ENCODE results near the gene ERC1.
"Not testable (repeated sequence)": the region's sequence is repeated elsewhere in the genome, so short reads cannot be mapped to it uniquely, and the experiment has no call there.

The ERC1 gene

GRCh38 chr12:1080520-1081223 lies 89.6 kb downstream of the ERC1 start:
- DNase-seq = no peak

- DNase-seq = no peak
Observed at GRCh38 chr12:1083151-1083888, 92.3 kb downstream of the ERC1 start.

GRCh38 chr12:1083889-1084262 lies 92.9 kb downstream of the ERC1 start:
- peak; percentile 78 for DNase-seq

GRCh38 chr12:1091350-1091749 lies 100.3 kb downstream of the ERC1 start:
- DNase-seq = no peak

GRCh38 chr12:1093166-1093751 lies 102.2 kb downstream of the ERC1 start:
- peak; percentile 53 for DNase-seq

- DNase-seq = no peak
Observed at GRCh38 chr12:1094714-1095113, 103.7 kb downstream of the ERC1 start.

- DNase-seq = no peak
Observed at GRCh38 chr12:1099158-1099557, 108.1 kb downstream of the ERC1 start.

GRCh38 chr12:1099618-1100017 lies 108.6 kb downstream of the ERC1 start:
- DNase-seq = not testable (repeated sequence)

- DNase-seq = no peak
Observed at GRCh38 chr12:1102115-1102514, 111.1 kb downstream of the ERC1 start.

GRCh38 chr12:1102791-1103450 lies 111.9 kb downstream of the ERC1 start:
- no peak for DNase-seq

- no peak for DNase-seq
Observed at GRCh38 chr12:1103632-1104031, 112.6 kb downstream of the ERC1 start.

GRCh38 chr12:1104088-1104800 lies 113.2 kb downstream of the ERC1 start:
- DNase-seq = no peak

- no peak for DNase-seq
Observed at GRCh38 chr12:1107669-1108068, 116.6 kb downstream of the ERC1 start.

GRCh38 chr12:1108276-1108675 lies 117.3 kb downstream of the ERC1 start:
- DNase-seq = no peak

GRCh38 chr12:1115484-1116231 lies 124.6 kb downstream of the ERC1 start:
- DNase-seq = no peak

- DNase-seq = no peak
Observed at GRCh38 chr12:1117371-1117770, 126.3 kb downstream of the ERC1 start.

- DNase-seq = peak; percentile 33
Observed at GRCh38 chr12:1117970-1118563, 127.0 kb downstream of the ERC1 start.

- no peak for DNase-seq
Observed at GRCh38 chr12:1122786-1123185, 131.8 kb downstream of the ERC1 start.

- DNase-seq = no peak
Observed at GRCh38 chr12:1126091-1126490, 135.1 kb downstream of the ERC1 start.

- DNase-seq = no peak
Observed at GRCh38 chr12:1127021-1127420, 136.0 kb downstream of the ERC1 start.

- no peak for DNase-seq
Observed at GRCh38 chr12:1130164-1130563, 139.1 kb downstream of the ERC1 start.

GRCh38 chr12:1130571-1130970 lies 139.5 kb downstream of the ERC1 start:
- no peak for DNase-seq
